ENCODE results near the gene CLSTN1.

The CLSTN1 gene

GRCh38 chr1:9746211-9746610 is 77.6 kb downstream of the CLSTN1 start:
- no peak for TF ChIP-seq CTCF (IDR thresholded peaks at IDR 0.05; ENCODE audit: low read depth, low read length, missing control alignments)
- no peak for DNase-seq (ENCODE audit: low read depth)
- no peak overlapping the region for H3K4me3 ChIP-seq (ENCODE audit: low read depth, low read length)

GRCh38 chr1:9744106-9744799 is 79.5 kb downstream of the CLSTN1 start:
- no peak for TF ChIP-seq CTCF (IDR thresholded peaks at IDR 0.05; ENCODE audit: low read depth, low read length, missing control alignments)
- H3K4me3 ChIP-seq (ENCODE audit: low read depth, low read length): no peak overlapping the region

GRCh38 chr1:9737671-9738070 is 86.1 kb downstream of the CLSTN1 start:
- no peak for DNase-seq (ENCODE audit: low read depth)
- H3K4me3 ChIP-seq (ENCODE audit: low read depth, low read length): no peak overlapping the region
- no peak for TF ChIP-seq CTCF (IDR thresholded peaks at IDR 0.05; ENCODE audit: low read depth, low read length, missing control alignments)

More at GRCh38 chr1:9744106-9744799, 79.5 kb downstream of the CLSTN1 start:
- DNase-seq (ENCODE audit: low read depth): no peak

- no peak for DNase-seq (ENCODE audit: low read depth)
- no peak overlapping the region for H3K4me3 ChIP-seq (ENCODE audit: low read depth, low read length)
- TF ChIP-seq CTCF (IDR thresholded peaks at IDR 0.05; ENCODE audit: low read depth, low read length, missing control alignments): no peak
Observed at GRCh38 chr1:9737057-9737456, 86.7 kb downstream of the CLSTN1 start.

- TF ChIP-seq CTCF (IDR thresholded peaks at IDR 0.05; ENCODE audit: low read depth, low read length, missing control alignments): no peak
- no peak for DNase-seq (ENCODE audit: low read depth)
- H3K4me3 ChIP-seq (ENCODE audit: low read depth, low read length): no peak overlapping the region
Observed at GRCh38 chr1:9736241-9736640, 87.5 kb downstream of the CLSTN1 start.

GRCh38 chr1:9735800-9736199 is 88.0 kb downstream of the CLSTN1 start:
- no peak for DNase-seq (ENCODE audit: low read depth)
- TF ChIP-seq CTCF (IDR thresholded peaks at IDR 0.05; ENCODE audit: low read depth, low read length, missing control alignments): no peak
- no peak overlapping the region for H3K4me3 ChIP-seq (ENCODE audit: low read depth, low read length)

- no peak for TF ChIP-seq CTCF (IDR thresholded peaks at IDR 0.05; ENCODE audit: low read depth, low read length, missing control alignments)
- DNase-seq (ENCODE audit: low read depth): no peak
- H3K4me3 ChIP-seq (ENCODE audit: low read depth, low read length): no peak overlapping the region
Observed at GRCh38 chr1:9733160-9733789, 90.5 kb downstream of the CLSTN1 start.

Data from GM12864 (cell line).